Kidney glomerular epithelial cell (primary cell): ENCODE results near the gene ACAP2.

Experiments used
- DNase-seq: peaks from one replicate; lab custom pipeline; 2025; lab: John Stamatoyannopoulos, UW

Gene ACAP2

GRCh38 chr3:195259475-195260279, 183.1 kb downstream of the ACAP2 start:
- DNase-seq = peak; percentile 72

GRCh38 chr3:195259154-195259474, 183.7 kb downstream of the ACAP2 start:
- DNase-seq = no peak

- DNase-seq = no peak
Observed at GRCh38 chr3:195258449-195259153, 184.2 kb downstream of the ACAP2 start.

GRCh38 chr3:195257454-195258448, 185.1 kb downstream of the ACAP2 start:
- DNase-seq = no peak

- DNase-seq = no peak
Observed at GRCh38 chr3:195256639-195257453, 186.0 kb downstream of the ACAP2 start.

GRCh38 chr3:195255571-195256501, 187.0 kb downstream of the ACAP2 start:
- no peak for DNase-seq

- no peak for DNase-seq
Observed at GRCh38 chr3:195255176-195255500, 187.7 kb downstream of the ACAP2 start.

GRCh38 chr3:195254454-195255175, 188.2 kb downstream of the ACAP2 start:
- DNase-seq = no peak

GRCh38 chr3:195253923-195254432, 188.8 kb downstream of the ACAP2 start:
- no peak for DNase-seq

GRCh38 chr3:195251336-195252065, 191.3 kb downstream of the ACAP2 start:
- DNase-seq = no peak

- DNase-seq = peak; percentile 21
Observed at GRCh38 chr3:195250473-195251251, 192.2 kb downstream of the ACAP2 start.

- DNase-seq = no peak
Observed at GRCh38 chr3:195249858-195250464, 192.9 kb downstream of the ACAP2 start.

GRCh38 chr3:195249057-195249770, 193.6 kb downstream of the ACAP2 start:
- no peak for DNase-seq

GRCh38 chr3:195248281-195248680, 194.5 kb downstream of the ACAP2 start:
- no peak for DNase-seq

- DNase-seq = no peak
Observed at GRCh38 chr3:195247863-195248189, 195.0 kb downstream of the ACAP2 start.

- DNase-seq = no peak
Observed at GRCh38 chr3:195247086-195247862, 195.5 kb downstream of the ACAP2 start.
